HG02798 (cell line): ENCODE measurements around the gene INKA2.

ENCODE experiments used
- ATAC-seq: cut with Tn5 transposase; IDR thresholded peaks from one replicate; pipeline ENCODE4 v1.9.1; 2021; ENCODE audit warnings: mild to moderate bottlenecking; ENCODE audit not compliant: unreplicated experiment, poor library complexity

The INKA2 gene

DNA sequence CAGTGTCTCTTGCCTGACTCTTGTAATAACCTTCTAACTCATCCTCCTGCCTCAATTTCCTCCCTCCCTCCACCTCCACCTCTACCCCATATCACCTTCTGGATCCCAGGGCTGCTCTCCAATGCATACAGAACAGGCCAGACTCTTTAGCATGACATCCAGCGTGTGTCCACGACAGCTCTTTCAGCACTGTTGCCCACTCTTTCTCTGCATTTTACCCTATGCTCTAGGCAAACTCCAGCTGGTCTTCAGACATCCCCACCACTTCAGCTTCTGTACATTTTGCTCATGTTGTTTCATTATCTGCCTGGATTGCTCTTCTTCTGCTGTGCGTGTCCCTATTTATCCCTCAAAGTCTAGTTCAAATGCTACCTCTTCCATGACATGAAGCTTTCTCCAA is 4.8 kb downstream of the INKA2 start:
- ATAC-seq, result no peak

GRCh38 chr1:111733992-111734341 is 5.2 kb downstream of the INKA2 start:
- ATAC-seq, result no peak

GRCh38 chr1:111733183-111733991 is 5.8 kb downstream of the INKA2 start:
- ATAC-seq, result no peak

GRCh38 chr1:111732718-111733117 is 6.5 kb downstream of the INKA2 start:
- no peak for ATAC-seq

DNA sequence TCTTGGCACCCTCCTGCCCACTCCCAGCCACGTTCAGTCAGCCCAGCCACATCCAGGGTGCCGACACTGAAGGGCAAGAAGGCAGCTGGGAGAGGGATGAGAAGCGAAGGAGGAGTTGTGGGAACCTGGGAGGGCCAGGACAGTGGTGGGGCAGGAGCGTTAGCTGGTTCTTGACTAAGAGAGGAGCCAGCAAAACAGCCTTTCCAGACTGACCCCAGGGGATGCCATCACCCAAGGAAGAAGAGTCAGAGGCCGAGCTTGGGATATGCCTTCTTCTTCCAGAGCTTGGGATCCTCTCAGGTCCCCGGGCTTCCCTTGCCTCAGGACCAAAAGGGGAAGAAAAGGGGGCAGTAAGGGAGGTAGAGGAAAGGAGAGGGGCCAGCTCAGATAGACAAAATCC is 7.2 kb downstream of the INKA2 start:
- ATAC-seq, result no peak

- no peak for ATAC-seq
Observed at GRCh38 chr1:111730706-111731105, 8.5 kb downstream of the INKA2 start.

DNA sequence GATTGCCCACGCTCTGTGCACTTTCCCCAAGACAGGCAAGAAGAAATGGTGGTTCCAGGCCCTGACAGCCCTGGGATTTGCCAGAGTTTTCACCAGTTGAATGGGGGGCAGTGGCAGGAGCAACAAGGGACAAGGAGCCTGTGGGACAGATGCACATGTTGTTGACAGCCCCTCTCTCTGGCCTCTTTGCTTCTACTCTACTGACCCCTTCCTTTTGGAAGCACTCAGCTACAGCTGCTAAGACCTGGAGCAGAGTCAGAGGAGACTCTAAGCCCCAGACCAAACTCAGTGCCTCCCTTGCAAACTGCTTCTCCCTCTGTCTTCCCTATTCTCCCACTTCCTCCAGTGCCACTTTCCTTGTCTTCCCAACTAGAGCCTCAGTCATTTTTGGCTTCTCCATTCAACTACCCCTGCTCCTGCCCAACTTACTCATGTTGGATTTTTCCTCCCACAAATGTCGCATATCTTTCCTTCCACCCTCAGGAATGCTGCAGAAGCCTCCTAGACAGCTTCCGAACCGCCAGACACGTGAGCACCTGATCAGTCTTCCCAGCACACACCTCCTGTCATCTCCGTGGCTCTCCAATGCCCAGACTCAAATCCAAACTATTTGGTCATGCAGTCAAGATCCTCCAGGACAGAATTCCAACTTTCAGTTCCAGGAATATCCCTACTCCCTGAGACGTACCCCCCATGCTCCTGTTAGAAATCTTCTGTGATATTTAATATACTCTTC is 9.1 kb downstream of the INKA2 start:
- no peak for ATAC-seq

DNA sequence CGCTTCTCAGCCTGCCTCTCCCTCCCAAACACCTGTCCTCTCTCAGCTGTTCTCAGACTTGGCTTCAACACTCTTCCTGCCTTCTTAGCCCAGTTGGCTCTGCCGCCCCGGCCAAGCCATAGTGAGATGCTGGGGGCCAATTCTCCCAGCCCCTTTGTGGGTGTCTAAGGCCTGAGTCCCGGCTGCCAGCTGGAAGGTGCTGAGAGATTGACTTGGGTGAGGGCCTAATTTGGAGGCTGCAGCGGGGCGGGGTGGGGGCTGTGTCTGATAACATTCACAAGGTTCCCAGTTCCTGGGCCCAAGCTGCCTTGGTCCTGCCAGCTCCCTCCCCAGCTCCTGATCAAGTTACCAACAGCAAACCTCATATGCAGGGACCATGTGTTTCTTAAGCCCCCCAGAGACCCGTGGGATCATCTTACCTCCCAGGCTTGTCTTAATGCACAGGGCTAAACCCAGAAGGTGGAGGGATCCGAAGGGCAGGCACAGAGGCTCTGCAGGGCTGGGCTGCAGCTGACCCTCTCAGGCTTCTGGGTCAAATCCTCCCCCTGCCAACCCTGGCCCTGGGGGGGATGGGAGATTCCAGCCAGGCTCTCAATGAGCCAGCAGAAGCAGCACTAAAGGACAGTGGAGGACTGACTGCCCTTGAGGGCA is 9.8 kb downstream of the INKA2 start:
- no peak for ATAC-seq

DNA sequence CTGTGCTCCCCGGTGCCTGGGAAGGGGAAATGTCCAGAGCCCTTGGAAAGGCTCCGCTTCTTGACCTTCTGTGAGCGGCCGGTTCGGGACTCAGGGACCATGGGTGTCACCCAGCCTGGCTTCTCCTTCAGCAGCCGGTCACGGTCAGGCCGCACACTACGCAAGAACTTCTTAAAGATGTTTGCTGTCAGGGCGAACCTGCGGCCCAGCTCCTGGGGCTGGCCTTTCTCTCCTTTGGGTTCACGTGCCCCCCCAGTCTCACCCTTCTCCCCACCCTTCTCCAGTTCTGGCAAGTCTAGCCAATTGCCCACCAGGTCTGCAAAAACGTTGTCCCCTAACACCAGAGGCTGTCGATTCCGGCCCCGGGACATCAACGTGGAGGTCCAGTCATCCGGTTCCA is 12.1 kb downstream of the INKA2 start:
- no peak for ATAC-seq

GRCh38 chr1:111725192-111725591 is 14.0 kb downstream of the INKA2 start:
- ATAC-seq, result no peak

DNA sequence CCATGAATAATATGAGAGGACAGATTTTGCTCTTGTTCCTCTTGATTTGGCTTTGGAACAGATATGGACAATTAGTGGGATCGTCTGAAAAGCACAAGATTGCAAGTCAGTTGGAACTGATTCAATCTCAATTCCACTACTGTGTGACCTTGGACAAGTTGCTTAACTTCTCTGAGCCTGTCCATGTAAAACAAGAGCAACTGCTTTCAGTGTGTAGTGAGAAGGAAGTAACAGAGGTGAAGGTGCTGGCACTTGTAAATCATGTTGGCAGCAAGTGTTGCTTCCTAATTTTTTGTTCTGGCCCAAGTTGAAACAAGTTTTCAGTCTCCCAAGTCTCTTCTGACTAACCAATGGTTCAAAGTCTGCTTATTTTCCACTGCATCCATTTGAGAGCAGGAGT is 15.3 kb downstream of the INKA2 start:
- no peak for ATAC-seq

GRCh38 chr1:111723091-111723806 is 15.9 kb downstream of the INKA2 start:
- ATAC-seq, result no peak

GRCh38 chr1:111720977-111721786 is 18.0 kb downstream of the INKA2 start:
- no peak for ATAC-seq

DNA sequence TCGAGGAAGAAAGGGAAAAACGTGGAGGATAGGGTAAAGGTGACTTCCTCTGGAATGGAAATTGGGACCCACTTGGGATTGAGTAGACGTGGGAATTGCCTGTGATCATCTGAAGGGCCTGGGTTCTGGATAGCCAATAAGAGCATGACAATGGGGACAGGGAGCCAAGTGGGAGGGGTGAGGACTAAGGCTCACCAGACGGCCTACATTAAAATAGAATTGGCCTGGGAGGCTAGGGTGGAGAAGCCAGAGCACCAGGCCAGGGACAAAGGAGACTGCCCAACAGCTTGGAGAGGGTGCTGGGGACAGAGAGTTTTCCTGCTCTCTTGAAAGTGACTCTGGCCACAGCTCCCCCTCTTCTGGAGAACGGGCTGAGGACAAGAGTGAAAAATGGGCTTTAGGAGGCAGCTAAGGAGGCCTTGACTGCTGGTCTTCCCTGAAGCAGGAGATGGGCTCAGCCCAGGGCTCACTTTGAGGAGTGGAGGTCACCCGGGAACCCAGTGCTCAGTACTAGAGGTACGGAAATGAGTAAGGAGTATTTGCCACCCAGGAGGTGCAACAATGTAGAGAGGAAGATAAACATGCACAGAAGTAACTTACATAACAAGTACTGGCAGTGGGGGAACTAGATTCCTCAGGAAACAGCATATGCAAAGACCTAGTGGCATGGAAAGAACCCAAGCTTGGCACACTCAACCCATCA is 18.8 kb downstream of the INKA2 start:
- no peak for ATAC-seq

DNA sequence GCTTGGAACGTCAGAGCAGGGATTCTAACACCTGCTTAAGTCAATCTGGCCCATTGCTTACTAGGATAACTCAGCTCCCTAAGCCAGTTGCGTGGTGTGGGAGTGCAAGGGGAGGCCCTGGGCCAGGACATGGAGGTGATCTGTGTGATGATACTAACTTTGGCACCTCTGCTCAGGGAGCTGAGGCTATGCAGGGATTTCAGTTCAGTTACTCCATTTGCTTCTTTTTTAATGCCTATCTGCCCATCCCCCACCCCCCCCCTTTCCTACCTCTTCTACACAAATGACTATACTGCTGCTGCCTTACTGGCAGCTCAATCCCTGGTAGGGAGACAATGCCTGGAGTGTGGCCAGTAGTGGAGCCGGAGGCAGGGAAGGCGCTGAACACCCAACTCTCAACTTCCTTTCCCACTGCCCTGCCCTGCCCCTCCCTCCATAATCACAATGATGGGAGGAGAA is 19.5 kb downstream of the INKA2 start:
- ATAC-seq, result no peak

GRCh38 chr1:111719135-111719534 is 20.1 kb downstream of the INKA2 start:
- ATAC-seq, result no peak

DNA sequence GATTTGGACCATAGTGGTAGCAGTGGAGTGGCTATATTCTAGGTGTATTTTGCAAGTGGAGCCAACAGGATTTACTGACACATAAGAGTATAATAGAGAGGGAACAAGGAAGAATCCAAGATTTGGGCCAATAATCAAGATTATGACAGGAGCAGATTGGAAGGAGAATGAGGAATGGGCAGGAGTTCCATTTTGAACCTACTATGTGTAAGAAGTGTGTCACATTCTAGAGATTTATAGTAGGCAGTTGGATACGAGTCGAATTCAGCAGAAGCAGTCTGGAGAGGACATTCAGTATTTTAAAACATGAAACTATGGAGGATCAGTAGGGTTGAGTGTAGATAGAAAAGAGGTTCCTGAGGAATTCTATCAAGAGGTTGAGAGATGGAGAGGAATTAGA is 21.7 kb downstream of the INKA2 start:
- no peak for ATAC-seq

- ATAC-seq, result no peak
Observed at GRCh38 chr1:111716333-111716732, 22.9 kb downstream of the INKA2 start.

GRCh38 chr1:111709986-111710385 is 29.2 kb downstream of the INKA2 start:
- ATAC-seq, result no peak
